Neural cell (in vitro differentiated cells): ENCODE results near the gene KRT78. TPM values are rescaled to one million over a fixed set of nuclear protein-coding genes. Genes with fewer than 3 reads are reported as not detected.

Experiments
- H2AFZ ChIP-seq: fragments of 200-600, 300-800 bp; sonication (generic), shearing (Covaris generic); 2 replicates; pipeline ENCODE4 v1.6.0; 2014; ENCODE audit warnings: low read depth, mild to moderate bottlenecking, antibody characterized with exemption, low read length, moderate library complexity
- H3F3A ChIP-seq: fragments of 200-600 bp; shearing (Covaris generic); 2 replicates; pipeline ENCODE4 v1.6.1; 2016; ENCODE audit warnings: mild to moderate bottlenecking, moderate library complexity, mixed read lengths, antibody characterized with exemption, low read length; ENCODE audit not compliant: insufficient read depth, poor library complexity, severe bottlenecking
- H3K27ac ChIP-seq: fragments of 200-600, 300-800 bp; sonication (generic), shearing (Covaris generic); 2 replicates; pipeline ENCODE4 v1.5.1; 2014; ENCODE audit warnings: mild to moderate bottlenecking, low read length, moderate library complexity
- H3K27me3 ChIP-seq: fragments of 300-800, 200-600 bp; sonication (generic), shearing (Covaris generic); 2 replicates; pipeline ENCODE4 v1.6.0; 2014; ENCODE audit warnings: mild to moderate bottlenecking, low read depth, low read length, moderate library complexity; ENCODE audit not compliant: insufficient read depth
- H3K36me3 ChIP-seq: fragments of 300-800, 200-600 bp; sonication (generic), shearing (Covaris generic); 2 replicates; pipeline ENCODE4 v1.5.1; 2014; ENCODE audit warnings: mild to moderate bottlenecking, antibody characterized with exemption, low read length, moderate library complexity; ENCODE audit not compliant: insufficient read depth
- H3K4me2 ChIP-seq: fragments of 300-800, 200-600 bp; sonication (generic), shearing (Covaris generic); 2 replicates; pipeline ENCODE4 v1.6.0; 2014; ENCODE audit warnings: mild to moderate bottlenecking, low read length
- H3K4me3 ChIP-seq: fragments of 300-800, 200-600 bp; sonication (generic), shearing (Covaris generic); 2 replicates; pipeline ENCODE4 v1.5.1; 2014; ENCODE audit warnings: mild to moderate bottlenecking, low read length, moderate library complexity
- H3K79me2 ChIP-seq: fragments of 200-600 bp; shearing (Covaris generic); replicated peaks from 2 replicates; pipeline ENCODE4 v1.6.0; 2014; ENCODE audit warnings: mild to moderate bottlenecking, low read length, moderate library complexity; ENCODE audit not compliant: insufficient read depth
- H3K9ac ChIP-seq: fragments of 300-800, 200-600 bp; sonication (generic), shearing (Covaris generic); 2 replicates; pipeline ENCODE4 v1.6.1; 2016; ENCODE audit warnings: mild to moderate bottlenecking, low read length, mixed read lengths
- H3K9me2 ChIP-seq: fragments of 200-600 bp; shearing (Covaris generic); 2 replicates; pipeline ENCODE4 v1.6.1; 2016; ENCODE audit warnings: mild to moderate bottlenecking, low read length, mixed read lengths; ENCODE audit not compliant: insufficient read depth
- H3K9me3 ChIP-seq: fragments of 200-600, 300-800 bp; sonication (generic), shearing (Covaris generic); 2 replicates; pipeline ENCODE4 v1.6.1; 2016; ENCODE audit warnings: mild to moderate bottlenecking, mixed run types, low read length, moderate library complexity, mixed read lengths
- H4K20me1 ChIP-seq: fragments of 200-600 bp; shearing (Covaris generic); 2 replicates; pipeline ENCODE4 v1.6.1; 2016; ENCODE audit warnings: mild to moderate bottlenecking, mixed run types; ENCODE audit not compliant: insufficient read depth
- CTCF ChIP-seq: fragments of 450-650 bp; IDR thresholded peaks from 2 replicates; pipeline ENCODE4 v1.5.1; 2014; ENCODE audit warnings: antibody characterized with exemption, mild to moderate bottlenecking, moderate library complexity; ENCODE audit not compliant: poor library complexity, severe bottlenecking
- EP300 ChIP-seq: fragments of 450-650 bp; conservative IDR thresholded peaks from 2 replicates; pipeline ENCODE4 v1.6.1; 2014; ENCODE audit warnings: antibody characterized with exemption, mild to moderate bottlenecking, moderate library complexity; ENCODE audit not compliant: poor library complexity, severe bottlenecking
- EZH2 ChIP-seq: fragments of 200-600, 300-800 bp; shearing (Covaris generic), sonication (generic); IDR thresholded peaks from 2 replicates; pipeline ENCODE4 v1.6.1; 2014; ENCODE audit warnings: antibody characterized with exemption, low read length, borderline replicate concordance, mild to moderate bottlenecking; ENCODE audit not compliant: insufficient read depth, poor library complexity, severe bottlenecking
- MXI1 ChIP-seq: fragments of 450-650 bp; conservative IDR thresholded peaks from 2 replicates; pipeline ENCODE4 v1.6.1; 2014; ENCODE audit warnings: antibody characterized with exemption, mild to moderate bottlenecking; ENCODE audit not compliant: poor library complexity, severe bottlenecking
- POLR2AphosphoS5 ChIP-seq: IDR thresholded peaks from 2 replicates; pipeline ENCODE4 v1.6.1; 2012
- RAD21 ChIP-seq: fragments of 450-650 bp; conservative IDR thresholded peaks from 2 replicates; pipeline ENCODE4 v1.6.1; 2014; ENCODE audit warnings: antibody characterized with exemption, mild to moderate bottlenecking, moderate library complexity
- REST ChIP-seq: IDR thresholded peaks from 2 replicates; pipeline ENCODE4 v1.6.1; 2012; ENCODE audit warnings: borderline replicate concordance
- SMC3 ChIP-seq: fragments of 450-650 bp; conservative IDR thresholded peaks from 2 replicates; pipeline ENCODE4 v1.6.1; 2014; ENCODE audit warnings: antibody characterized with exemption, mild to moderate bottlenecking, moderate library complexity; ENCODE audit not compliant: poor library complexity
- TAF1 ChIP-seq: IDR thresholded peaks from 2 replicates; pipeline ENCODE4 v1.6.1; 2012; ENCODE audit warnings: low read depth
- polyA plus RNA-seq: library from polyadenylated mRNA; depleted of rRNA; stranded (reverse); fragments of >200 nt; gene quantifications from 2 replicates; pipeline ENCODE4 v1.2.3, GENCODE V29; 2014

The KRT78 gene
- polyA plus RNA-seq, 1 donor from 2014 or later: not detected

- TF ChIP-seq MXI1: no peak
- no peak for TF ChIP-seq EP300
- TF ChIP-seq EZH2: no peak
- TF ChIP-seq REST: no peak
- no peak for TF ChIP-seq SMC3
- no peak overlapping the region for H3K27ac ChIP-seq
- H3K27me3 ChIP-seq: no peaks in the 10 kb centered on the region
- H3K9ac ChIP-seq: no peak overlapping the region
- H3F3A ChIP-seq: no peaks in the 10 kb centered on the region
- no peak overlapping the region for H2AFZ ChIP-seq
- no peaks in the 10 kb centered on the region for H3K9me3 ChIP-seq
- H3K4me3 ChIP-seq: no peak overlapping the region
- H3K9me2 ChIP-seq: no peaks in the 10 kb centered on the region
- no peaks in the 10 kb centered on the region for H3K79me2 ChIP-seq
- no peak overlapping the region for H3K4me2 ChIP-seq
- no peaks in the 10 kb centered on the region for H4K20me1 ChIP-seq
- no peaks in the 10 kb centered on the region for H3K36me3 ChIP-seq
These were observed 9.2 kb downstream of the KRT78 start for GRCh38 chr12:52839436-52840105.

- Histone ChIP-seq H3K4me2 (no peak overlapping the region), H3K36me3 (no peaks in the 10 kb centered on the region), H3K4me3 (no peak overlapping the region), H2AFZ (no peak overlapping the region), H4K20me1 (no peaks in the 10 kb centered on the region), H3F3A (no peaks in the 10 kb centered on the region), H3K27me3 (no peaks in the 10 kb centered on the region), H3K9ac (no peak overlapping the region), H3K79me2 (no peaks in the 10 kb centered on the region), H3K9me2 (no peaks in the 10 kb centered on the region), H3K9me3 (no peaks in the 10 kb centered on the region), H3K27ac (no peak overlapping the region)
- no peak for TF ChIP-seq REST
- TF ChIP-seq CTCF: no peak
- no peak for TF ChIP-seq TAF1
- TF ChIP-seq MXI1: no peak
- no peak for TF ChIP-seq RAD21
- TF ChIP-seq EZH2: no peak
- no peak for TF ChIP-seq SMC3
- TF ChIP-seq EP300: no peak
- TF ChIP-seq POLR2AphosphoS5: no peak
These were observed 10.0 kb downstream of the KRT78 start for GRCh38 chr12:52838609-52839435.
